SH-SY5Y (cell line): ENCODE data around the gene HYDIN.

ENCODE experiments used
- GATA2 ChIP-seq: IDR thresholded peaks from 2 replicates; pipeline ENCODE4 v1.6.1; 2011; ENCODE audit warnings: mild to moderate bottlenecking, low read depth, low read length
- GATA3 ChIP-seq: IDR thresholded peaks from 2 replicates; pipeline ENCODE4 v1.6.1; 2011; ENCODE audit warnings: low read depth, mild to moderate bottlenecking, low read length, moderate library complexity

DNA sequence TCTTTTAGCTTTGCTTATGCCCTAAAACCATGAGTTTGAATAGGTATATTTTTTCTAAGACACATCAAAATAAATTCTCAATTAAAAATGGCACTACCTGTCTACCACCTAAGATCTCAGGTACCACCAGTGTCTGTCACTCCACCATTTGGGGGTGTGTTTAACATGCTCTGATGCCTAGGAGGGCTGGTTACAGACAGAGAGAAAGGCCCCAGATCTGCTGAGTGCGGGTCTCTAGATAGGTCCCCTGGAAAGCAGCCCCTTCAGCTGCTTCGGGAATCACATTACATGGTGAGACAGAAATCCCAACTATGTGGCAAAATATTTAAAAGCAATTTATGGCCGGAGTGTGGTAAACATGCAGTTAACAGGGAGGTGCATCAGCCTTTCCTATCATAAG lies 428.9 kb downstream of the HYDIN start:
- TF ChIP-seq GATA3 (no peak), GATA2 (no peak)
